ENCODE data around the gene BCL11A. TPM values are rescaled to one million over a fixed set of nuclear protein-coding genes. Genes with fewer than 3 reads are reported as not detected.
A peak's percentile ranks its signal among the peaks of the same experiment; 100 is the strongest.

Gene BCL11A
- total RNA-seq, 1 experiment from 2014 or later, result 91.4 TPM

GRCh38 chr2:60482222-60482621, 71.2 kb downstream of the BCL11A start:
- no peak overlapping the region for H2BK120ac ChIP-seq (ENCODE audit: low read depth, low read length, poor library complexity, severe bottlenecking)
- peak overlapping the region in 1 of 3 experiments; percentile 16; a peak in 1 of 7 replicates for H3K27ac Mint-ChIP-seq
- H4K5ac ChIP-seq (ENCODE audit: insufficient read length, low read depth, low read length), result no peak overlapping the region
- no peak overlapping the region for H2BK20ac ChIP-seq (ENCODE audit: low read depth, low read length, poor library complexity, severe bottlenecking)
- H3K23me2 ChIP-seq (ENCODE audit: insufficient read length, low read depth, low read length, poor library complexity, severe bottlenecking), result no peaks in the 10 kb centered on the region
- H3K9me3 ChIP-seq (ENCODE audit: control insufficient read depth, low read depth, low read length), result no peaks in the 10 kb centered on the region
- peaks cover 11% of the 10 kb centered on the region for H3K79me1 ChIP-seq (ENCODE audit: insufficient read depth, low read depth, low read length, poor library complexity, severe bottlenecking)
- H2AK5ac ChIP-seq (ENCODE audit: insufficient read length, low read length), result no peak overlapping the region
- H3K18ac ChIP-seq (ENCODE audit: insufficient read length, low read depth, low read length), result no peak overlapping the region
- H3K4ac ChIP-seq (ENCODE audit: low read depth, low read length), result no peak overlapping the region
- H2BK12ac ChIP-seq (ENCODE audit: insufficient read length, low read depth, low read length), result no peak overlapping the region
- no peak overlapping the region for H3K4me2 ChIP-seq (ENCODE audit: insufficient read depth, insufficient read length, low read length)
- H3K4me1 ChIP-seq (ENCODE audit: insufficient read depth, low read length), result peaks cover 7% of the 10 kb centered on the region
- WGBS (ENCODE audit: extremely low coverage, insufficient read length, low lambda C conversion rate), result no CpG with 5 or more reads among the region's 6 CpGs
- no peak overlapping the region for H3K14ac ChIP-seq (ENCODE audit: insufficient read depth, low read length)
- TF ChIP-seq CTCF (conservative IDR thresholded peaks at IDR 0.05), result no peak
- H3K9me3 Mint-ChIP-seq, result no peaks in the 10 kb centered on the region
- no peak overlapping the region for H3K27ac ChIP-seq (ENCODE audit: insufficient read length, low read depth, low read length)
- no peak overlapping the region for H2BK15ac ChIP-seq (ENCODE audit: low read depth, low read length)
- no peak for DNase-seq
- H3K56ac ChIP-seq (ENCODE audit: insufficient read length, low read depth, low read length), result no peak overlapping the region
- H2AFZ ChIP-seq (ENCODE audit: low read length), result no peak overlapping the region
- no peak overlapping the region for H3K4me3 Mint-ChIP-seq
- no peak overlapping the region for H3K23ac ChIP-seq (ENCODE audit: insufficient read length, low read depth, low read length)
- peaks cover 9 to 64% (median 44%) of the 10 kb centered on the region in 3 experiments; a peak in 6 of 7 replicates for H3K36me3 Mint-ChIP-seq (ENCODE audit: insufficient read depth in 1 of 3, low read depth in 3 of 3)
- peaks cover 81 to 89% of the 10 kb centered on the region in 2 experiments for H3K4me1 Mint-ChIP-seq
- no peak overlapping the region for H4K91ac ChIP-seq (ENCODE audit: insufficient read length, low read depth, low read length)
- no peak overlapping the region for H2BK5ac ChIP-seq (ENCODE audit: insufficient read length, low read length)
- H3K79me2 ChIP-seq (ENCODE audit: insufficient read depth, low read length), result peaks cover 10% of the 10 kb centered on the region; the same call in 1 of the 2 replicates
- peaks cover 7% of the 10 kb centered on the region; the same call in 1 of the 2 replicates for H3K27me3 ChIP-seq (ENCODE audit: insufficient read depth, low read length)
- no peak overlapping the region for H3K9ac ChIP-seq (ENCODE audit: extremely low read depth, insufficient read length, low read length)
- H3T11ph ChIP-seq (ENCODE audit: low read length), result no peak overlapping the region
- no peak overlapping the region for H4K8ac ChIP-seq (replicated peaks; ENCODE audit: insufficient read length, low read depth, low read length)
- peaks cover 2% of the 10 kb centered on the region for H3K27me3 Mint-ChIP-seq (ENCODE audit: low read depth)
- no peaks in the 10 kb centered on the region for H4K20me1 ChIP-seq (ENCODE audit: control insufficient read depth, insufficient read depth, insufficient read length)
